ENCODE measurements around the gene KCNJ2. TPM values are rescaled to one million over a fixed set of nuclear protein-coding genes. Genes with fewer than 3 reads are reported as not detected.

KCNJ2 gene
- total and polyA plus RNA-seq, 2 donors (not counting 1 experiment from before 2014, with no cell fraction given): not detected

GRCh38 chr17:70158180-70158579 lies 11.2 kb upstream of the KCNJ2 start:
- no peak overlapping the region for H3K9ac ChIP-seq (ENCODE audit: low read length)
- H3K27ac ChIP-seq (ENCODE audit: low read length in 2 of 2): no peak overlapping the region
- no peak overlapping the region for H3K4me2 ChIP-seq (replicated peaks; ENCODE audit: low read depth, low read length, poor library complexity, severe bottlenecking)
- intact Hi-C loops (cut with micrococcal nuclease): no loop called here
- WGBS (ENCODE audit: insufficient coverage): 86% methylated on average over 2 of the region's 4 CpGs
- POLR2A ChIA-PET: no interaction called here
- H3K9me3 ChIP-seq (ENCODE audit: control extremely low read depth in 1 of 3, control insufficient read depth in 2 of 3, insufficient read depth in 1 of 3, low read length in 2 of 3): no peaks in the 10 kb centered on the region
- DNase-seq (no peak), ATAC-seq (ENCODE audit: low read depth) (no peak)
- Mint-ChIP-seq H3K4me3 (no peak overlapping the region), H3K27me3 (peaks cover 6% of the 10 kb centered on the region), H3K27ac (no peak overlapping the region), H3K4me1 (no peaks in the 10 kb centered on the region), H3K9me3 (ENCODE audit: insufficient read depth) (no peaks in the 10 kb centered on the region)
- H2AFZ ChIP-seq (ENCODE audit: insufficient read depth, low read depth, low read length, poor library complexity, severe bottlenecking): no peak overlapping the region
- no peak for TF ChIP-seq CTCF (IDR thresholded peaks at IDR 0.05)
- TF ChIP-seq EZH2 (IDR thresholded peaks at IDR 0.05; ENCODE audit: borderline replicate concordance, insufficient read depth, low read depth, low read length, poor library complexity, severe bottlenecking): no peak
- H4K20me1 ChIP-seq (ENCODE audit: control insufficient read depth, insufficient read depth, low read length, poor library complexity, severe bottlenecking): no peaks in the 10 kb centered on the region
- no peak overlapping the region for H3K4me3 ChIP-seq (ENCODE audit: control extremely low read depth in 1 of 5, extremely low read depth in 1 of 5, insufficient read depth in 1 of 5, low read depth in 2 of 5, low read length in 4 of 5)
- no peaks in the 10 kb centered on the region for H3K79me2 ChIP-seq (ENCODE audit: control insufficient read depth, insufficient read depth, low read length)
- no peaks in the 10 kb centered on the region for H3K36me3 ChIP-seq (replicated peaks in 1 of 2; ENCODE audit: control extremely low read depth in 1 of 2, control insufficient read depth in 1 of 2, extremely low read depth in 1 of 2, insufficient read depth in 2 of 2, low read length in 1 of 2)
- H3K4me1 ChIP-seq (ENCODE audit: control insufficient read depth in 2 of 2, insufficient read depth in 2 of 2, low read length in 2 of 2): no peaks in the 10 kb centered on the region
- CTCF ChIA-PET: no interaction called here
- H3K27me3 ChIP-seq (replicated peaks in 1 of 4; ENCODE audit: control extremely low read depth in 1 of 4, control insufficient read depth in 3 of 4, insufficient read depth in 4 of 4, low read length in 3 of 4): no peaks in the 10 kb centered on the region

GRCh38 chr17:70158591-70158990 lies 10.7 kb upstream of the KCNJ2 start:
- Histone ChIP-seq H3K27ac (ENCODE audit: low read length in 2 of 2) (no peak overlapping the region), H3K27me3 (replicated peaks in 1 of 4; ENCODE audit: control extremely low read depth in 1 of 4, control insufficient read depth in 3 of 4, insufficient read depth in 4 of 4, low read length in 3 of 4) (no peaks in the 10 kb centered on the region), H3K4me2 (replicated peaks; ENCODE audit: low read depth, low read length, poor library complexity, severe bottlenecking) (no peak overlapping the region), H3K9ac (ENCODE audit: low read length) (no peak overlapping the region), H3K9me3 (ENCODE audit: control extremely low read depth in 1 of 3, control insufficient read depth in 2 of 3, insufficient read depth in 1 of 3, low read length in 2 of 3) (no peaks in the 10 kb centered on the region), H4K20me1 (ENCODE audit: control insufficient read depth, insufficient read depth, low read length, poor library complexity, severe bottlenecking) (no peaks in the 10 kb centered on the region), H3K4me1 (ENCODE audit: control insufficient read depth in 2 of 2, insufficient read depth in 2 of 2, low read length in 2 of 2) (no peaks in the 10 kb centered on the region), H3K36me3 (replicated peaks in 1 of 2; ENCODE audit: control extremely low read depth in 1 of 2, control insufficient read depth in 1 of 2, extremely low read depth in 1 of 2, insufficient read depth in 2 of 2, low read length in 1 of 2) (no peaks in the 10 kb centered on the region), H3K4me3 (ENCODE audit: control extremely low read depth in 1 of 5, extremely low read depth in 1 of 5, insufficient read depth in 1 of 5, low read depth in 2 of 5, low read length in 4 of 5) (no peak overlapping the region), H3K79me2 (ENCODE audit: control insufficient read depth, insufficient read depth, low read length) (no peaks in the 10 kb centered on the region), H2AFZ (ENCODE audit: insufficient read depth, low read depth, low read length, poor library complexity, severe bottlenecking) (no peak overlapping the region)
- no peak overlapping the region for H3K27ac Mint-ChIP-seq
- no peak for DNase-seq
- no peak overlapping the region for H3K4me3 Mint-ChIP-seq
- no peak for ATAC-seq (ENCODE audit: low read depth)
- ChIA-PET CTCF (no interaction called here), POLR2A (no interaction called here)
- no peaks in the 10 kb centered on the region for H3K4me1 Mint-ChIP-seq
- intact Hi-C loops (cut with micrococcal nuclease): no loop called here
- 100% methylated on average over 4 of the region's 6 CpGs for WGBS (ENCODE audit: insufficient coverage)
- no peaks in the 10 kb centered on the region for H3K9me3 Mint-ChIP-seq (ENCODE audit: insufficient read depth)
- no peak for TF ChIP-seq EZH2 (IDR thresholded peaks at IDR 0.05; ENCODE audit: borderline replicate concordance, insufficient read depth, low read depth, low read length, poor library complexity, severe bottlenecking)
- peaks cover 6% of the 10 kb centered on the region for H3K27me3 Mint-ChIP-seq
